SK-N-SH treated with all-trans-retinoic acid at 6 μM for 48 hours (cell line): ENCODE data around the gene DCAF5.
A peak's percentile ranks its signal among the peaks of the same experiment; 100 is the strongest.

Experiments used
- ATAC-seq: fragments of 200-7000 bp; cut with Tn5 transposase; 3 replicates; pipeline ENCODE4 v1.9.1; 2020; ENCODE audit warnings: mild to moderate bottlenecking, moderate library complexity
- ARNTL ChIP-seq: fragments of 450-650 bp; formaldehyde crosslinking; IDR thresholded peaks from 2 replicates; pipeline ENCODE4 v1.5.0; 2020; ENCODE audit warnings: low read depth, mild to moderate bottlenecking, moderate library complexity, borderline replicate concordance
- BACH2 ChIP-seq: fragments of 250-450 bp; sonication (Bioruptor Pico); IDR thresholded peaks from 2 replicates; pipeline ENCODE4 v1.9.0; 2021; ENCODE audit warnings: mild to moderate bottlenecking, borderline replicate concordance
- CREB5 ChIP-seq: fragments of 250-450 bp; sonication (Bioruptor Pico); IDR thresholded peaks from 2 replicates; pipeline ENCODE4 v1.5.1; 2020; ENCODE audit warnings: low read depth, mild to moderate bottlenecking, moderate library complexity
- CSDC2 ChIP-seq: fragments of 250-450 bp; sonication (Bioruptor Pico); IDR thresholded peaks from 2 replicates; pipeline ENCODE4 v1.5.0; 2020; ENCODE audit warnings: mild to moderate bottlenecking, moderate library complexity
- CSRNP3 ChIP-seq: fragments of 250-450 bp; sonication (Bioruptor Pico); IDR thresholded peaks from 2 replicates; pipeline ENCODE4 v1.5.1; 2021; ENCODE audit warnings: mild to moderate bottlenecking, moderate library complexity
- GLIS3 ChIP-seq: fragments of 250-450 bp; sonication (Bioruptor Pico); IDR thresholded peaks from 2 replicates; pipeline ENCODE4 v1.5.0; 2020; ENCODE audit warnings: mild to moderate bottlenecking, moderate library complexity
- ISL1 ChIP-seq: fragments of 250-450 bp; sonication (Bioruptor Pico); IDR thresholded peaks from 2 replicates; pipeline ENCODE4 v2.1.2; 2022; ENCODE audit warnings: mild to moderate bottlenecking, moderate library complexity
- OSR1 ChIP-seq: fragments of 250-450 bp; sonication (Bioruptor Pico); IDR thresholded peaks from 2 replicates; pipeline ENCODE4 v1.8.0; 2022; ENCODE audit warnings: moderate library complexity, mild to moderate bottlenecking, inconsistent platforms
- PPARA ChIP-seq: fragments of 250-450 bp; sonication (Bioruptor Pico); IDR thresholded peaks from 2 replicates; pipeline ENCODE4 v1.5.0; 2020; ENCODE audit warnings: mild to moderate bottlenecking, borderline replicate concordance
- RARB ChIP-seq: fragments of 250-450 bp; sonication (Bioruptor Pico); IDR thresholded peaks from 2 replicates; pipeline ENCODE4 v1.8.0; 2021; ENCODE audit warnings: mild to moderate bottlenecking, moderate library complexity
- SNAI2 ChIP-seq: fragments of 250-450 bp; sonication (Bioruptor Pico); IDR thresholded peaks from 2 replicates; pipeline ENCODE4 v1.5.0; 2020; ENCODE audit warnings: mild to moderate bottlenecking, moderate library complexity
- TCF4 ChIP-seq: fragments of 250-450 bp; sonication (Bioruptor Pico); IDR thresholded peaks from 2 replicates; pipeline ENCODE4 v1.8.0; 2021; ENCODE audit warnings: mild to moderate bottlenecking, moderate library complexity, borderline replicate concordance
- TOX ChIP-seq: fragments of 250-450 bp; sonication (Bioruptor Pico); IDR thresholded peaks from 2 replicates; pipeline ENCODE4 v1.8.0; 2021; ENCODE audit warnings: mild to moderate bottlenecking, moderate library complexity, borderline replicate concordance
- ZC3H10 ChIP-seq: fragments of 250-450 bp; sonication (Bioruptor Pico); IDR thresholded peaks from 2 replicates; pipeline ENCODE4 v1.5.1; 2021; ENCODE audit warnings: mild to moderate bottlenecking, moderate library complexity
- ZFP3 ChIP-seq: fragments of 250-450 bp; sonication (Bioruptor Pico); IDR thresholded peaks from 2 replicates; pipeline ENCODE4 v1.5.0; 2020; ENCODE audit warnings: mild to moderate bottlenecking, moderate library complexity
- ZNF565 ChIP-seq: fragments of 450-650 bp; formaldehyde crosslinking; conservative IDR thresholded peaks from 2 replicates; pipeline ENCODE4 v1.5.0; 2020; ENCODE audit warnings: low read depth, mild to moderate bottlenecking, moderate library complexity
- ZNF70 ChIP-seq: fragments of 450-650 bp; formaldehyde crosslinking; IDR thresholded peaks from 2 replicates; pipeline ENCODE4 v1.5.0; 2020; ENCODE audit warnings: mild to moderate bottlenecking, moderate library complexity
- ZNF8 ChIP-seq: fragments of 450-650 bp; formaldehyde crosslinking; IDR thresholded peaks from 2 replicates; pipeline ENCODE4 v1.5.0; 2020; ENCODE audit warnings: mild to moderate bottlenecking, moderate library complexity
- TF ChIP-seq, protein P1 (sequence below): fragments of 250-450 bp; sonication (Bioruptor Pico); IDR thresholded peaks from 2 replicates; pipeline ENCODE4 v1.8.0; 2021; ENCODE audit warnings: low read depth, mild to moderate bottlenecking, moderate library complexity, borderline replicate concordance
- TF ChIP-seq, protein P2 (sequence below): fragments of 250-450 bp; sonication (Bioruptor Pico); IDR thresholded peaks from 2 replicates; pipeline ENCODE4 v1.5.0; 2020; ENCODE audit warnings: mild to moderate bottlenecking, moderate library complexity
- TF ChIP-seq, protein P3 (sequence below): fragments of 250-450 bp; sonication (Bioruptor Pico); IDR thresholded peaks from 2 replicates; pipeline ENCODE4 v1.8.0; 2020; ENCODE audit warnings: mild to moderate bottlenecking, moderate library complexity, borderline replicate concordance

DCAF5 gene

DNA sequence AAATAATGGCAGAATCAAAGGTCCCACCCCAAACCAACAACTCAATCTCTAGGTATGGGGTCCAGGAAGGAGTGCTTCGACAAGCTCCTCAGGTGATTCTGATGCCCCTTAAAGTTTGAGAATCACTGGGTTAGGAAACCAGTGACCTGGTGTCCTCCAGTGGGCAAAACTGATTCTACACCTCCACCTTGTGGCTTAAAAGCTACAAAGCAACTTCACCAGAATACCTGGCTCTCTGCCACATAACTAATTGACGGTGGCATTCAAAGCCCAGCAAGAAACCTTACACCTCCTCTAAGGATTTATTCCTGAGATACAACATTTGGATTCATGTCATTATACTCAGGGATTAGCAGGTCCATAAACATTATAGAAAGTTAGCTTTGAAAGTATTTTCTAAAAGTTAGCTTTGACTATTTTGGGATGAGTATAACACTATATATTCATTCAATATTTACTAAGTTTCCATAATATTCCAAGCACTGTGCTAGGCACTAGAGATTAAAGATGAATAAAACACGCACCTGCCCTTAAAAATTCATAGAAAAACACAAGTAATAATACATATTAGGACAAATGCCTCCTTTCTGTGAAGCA is 45.4 kb downstream of the DCAF5 start:
- no peak for TF ChIP-seq BACH2 (CRISPR knock-in tag)
- TF ChIP-seq RARB (CRISPR knock-in tag): no peak
- no peak for TF ChIP-seq TOX
- TF ChIP-seq ZC3H10 (CRISPR knock-in tag): no peak
- no peak for TF ChIP-seq CREB5 (CRISPR knock-in tag)
- no peak for TF ChIP-seq TCF4
- TF ChIP-seq, protein P1, sequence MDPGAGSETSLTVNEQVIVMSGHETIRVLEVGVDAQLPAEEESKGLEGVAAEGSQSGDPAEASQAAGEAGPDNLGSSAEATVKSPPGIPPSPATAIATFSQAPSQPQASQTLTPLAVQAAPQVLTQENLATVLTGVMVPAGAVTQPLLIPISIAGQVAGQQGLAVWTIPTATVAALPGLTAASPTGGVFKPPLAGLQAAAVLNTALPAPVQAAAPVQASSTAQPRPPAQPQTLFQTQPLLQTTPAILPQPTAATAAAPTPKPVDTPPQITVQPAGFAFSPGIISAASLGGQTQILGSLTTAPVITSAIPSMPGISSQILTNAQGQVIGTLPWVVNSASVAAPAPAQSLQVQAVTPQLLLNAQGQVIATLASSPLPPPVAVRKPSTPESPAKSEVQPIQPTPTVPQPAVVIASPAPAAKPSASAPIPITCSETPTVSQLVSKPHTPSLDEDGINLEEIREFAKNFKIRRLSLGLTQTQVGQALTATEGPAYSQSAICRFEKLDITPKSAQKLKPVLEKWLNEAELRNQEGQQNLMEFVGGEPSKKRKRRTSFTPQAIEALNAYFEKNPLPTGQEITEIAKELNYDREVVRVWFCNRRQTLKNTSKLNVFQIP (CRISPR knock-in tag): no peak
- TF ChIP-seq OSR1 (CRISPR knock-in tag): no peak
- peak; percentile 81 for ATAC-seq

- no peak for TF ChIP-seq GLIS3
- TF ChIP-seq, protein P1 (CRISPR knock-in tag): no peak
- TF ChIP-seq ISL1 (CRISPR knock-in tag): no peak
- TF ChIP-seq, protein P2, sequence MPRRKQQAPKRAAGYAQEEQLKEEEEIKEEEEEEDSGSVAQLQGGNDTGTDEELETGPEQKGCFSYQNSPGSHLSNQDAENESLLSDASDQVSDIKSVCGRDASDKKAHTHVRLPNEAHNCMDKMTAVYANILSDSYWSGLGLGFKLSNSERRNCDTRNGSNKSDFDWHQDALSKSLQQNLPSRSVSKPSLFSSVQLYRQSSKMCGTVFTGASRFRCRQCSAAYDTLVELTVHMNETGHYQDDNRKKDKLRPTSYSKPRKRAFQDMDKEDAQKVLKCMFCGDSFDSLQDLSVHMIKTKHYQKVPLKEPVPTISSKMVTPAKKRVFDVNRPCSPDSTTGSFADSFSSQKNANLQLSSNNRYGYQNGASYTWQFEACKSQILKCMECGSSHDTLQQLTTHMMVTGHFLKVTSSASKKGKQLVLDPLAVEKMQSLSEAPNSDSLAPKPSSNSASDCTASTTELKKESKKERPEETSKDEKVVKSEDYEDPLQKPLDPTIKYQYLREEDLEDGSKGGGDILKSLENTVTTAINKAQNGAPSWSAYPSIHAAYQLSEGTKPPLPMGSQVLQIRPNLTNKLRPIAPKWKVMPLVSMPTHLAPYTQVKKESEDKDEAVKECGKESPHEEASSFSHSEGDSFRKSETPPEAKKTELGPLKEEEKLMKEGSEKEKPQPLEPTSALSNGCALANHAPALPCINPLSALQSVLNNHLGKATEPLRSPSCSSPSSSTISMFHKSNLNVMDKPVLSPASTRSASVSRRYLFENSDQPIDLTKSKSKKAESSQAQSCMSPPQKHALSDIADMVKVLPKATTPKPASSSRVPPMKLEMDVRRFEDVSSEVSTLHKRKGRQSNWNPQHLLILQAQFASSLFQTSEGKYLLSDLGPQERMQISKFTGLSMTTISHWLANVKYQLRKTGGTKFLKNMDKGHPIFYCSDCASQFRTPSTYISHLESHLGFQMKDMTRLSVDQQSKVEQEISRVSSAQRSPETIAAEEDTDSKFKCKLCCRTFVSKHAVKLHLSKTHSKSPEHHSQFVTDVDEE (CRISPR knock-in tag): no peak
- no peak for TF ChIP-seq CREB5 (CRISPR knock-in tag)
- no peak for TF ChIP-seq OSR1 (CRISPR knock-in tag)
- TF ChIP-seq, protein P3, sequence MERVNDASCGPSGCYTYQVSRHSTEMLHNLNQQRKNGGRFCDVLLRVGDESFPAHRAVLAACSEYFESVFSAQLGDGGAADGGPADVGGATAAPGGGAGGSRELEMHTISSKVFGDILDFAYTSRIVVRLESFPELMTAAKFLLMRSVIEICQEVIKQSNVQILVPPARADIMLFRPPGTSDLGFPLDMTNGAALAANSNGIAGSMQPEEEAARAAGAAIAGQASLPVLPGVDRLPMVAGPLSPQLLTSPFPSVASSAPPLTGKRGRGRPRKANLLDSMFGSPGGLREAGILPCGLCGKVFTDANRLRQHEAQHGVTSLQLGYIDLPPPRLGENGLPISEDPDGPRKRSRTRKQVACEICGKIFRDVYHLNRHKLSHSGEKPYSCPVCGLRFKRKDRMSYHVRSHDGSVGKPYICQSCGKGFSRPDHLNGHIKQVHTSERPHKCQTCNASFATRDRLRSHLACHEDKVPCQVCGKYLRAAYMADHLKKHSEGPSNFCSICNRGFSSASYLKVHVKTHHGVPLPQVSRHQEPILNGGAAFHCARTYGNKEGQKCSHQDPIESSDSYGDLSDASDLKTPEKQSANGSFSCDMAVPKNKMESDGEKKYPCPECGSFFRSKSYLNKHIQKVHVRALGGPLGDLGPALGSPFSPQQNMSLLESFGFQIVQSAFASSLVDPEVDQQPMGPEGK (CRISPR knock-in tag): no peak
- no peak for TF ChIP-seq SNAI2 (CRISPR knock-in tag)
- no peak for TF ChIP-seq ZNF70 (CRISPR knock-in tag)
- no peak for TF ChIP-seq PPARA (CRISPR knock-in tag)
- no peak for TF ChIP-seq ARNTL (CRISPR knock-in tag)
- no peak for TF ChIP-seq BACH2 (CRISPR knock-in tag)
- TF ChIP-seq ZNF565: no peak
- no peak for TF ChIP-seq TCF4
- TF ChIP-seq TOX: no peak
- no peak for TF ChIP-seq CSDC2 (CRISPR knock-in tag)
- no peak for TF ChIP-seq CSRNP3
- no peak for TF ChIP-seq ZNF8 (CRISPR knock-in tag)
- TF ChIP-seq ZFP3 (CRISPR knock-in tag): no peak
- ATAC-seq: no peak
Measured at GRCh38 chr14:69106451-69106850, 46.5 kb downstream of the DCAF5 start.
